GM20431 (cell line): ENCODE results near the gene RBMS3.
"Not testable (repeated sequence)": the region's sequence is repeated elsewhere in the genome, so short reads cannot be mapped to it uniquely, and the experiment has no call there.

Experiments used
- in situ Hi-C: fragments of 300-500 bp; cut with MseI, MboI; formaldehyde crosslinking; loops from one replicate; pipeline ENCODE4 v1.15.0; 2020; ENCODE audit warnings: low sequenced_read_pairs; ENCODE audit not compliant: unreplicated experiment

Gene RBMS3

GRCh38 chr3:29307295-29307694 lies 26.4 kb downstream of the RBMS3 start:
- in situ Hi-C loops: no loop called here

- in situ Hi-C loops: no loop called here
Measured at GRCh38 chr3:29310865-29311264, 30.0 kb downstream of the RBMS3 start.

GRCh38 chr3:29311795-29312194 lies 30.9 kb downstream of the RBMS3 start:
- in situ Hi-C loops: no loop called here

GRCh38 chr3:29312395-29312794 lies 31.5 kb downstream of the RBMS3 start:
- in situ Hi-C loops: no loop called here

- in situ Hi-C loops: no loop called here
Measured at GRCh38 chr3:29312960-29313452, 32.1 kb downstream of the RBMS3 start.

GRCh38 chr3:29313981-29314726 lies 33.3 kb downstream of the RBMS3 start:
- in situ Hi-C loops: no loop called here

- in situ Hi-C loops: no loop called here
Measured at GRCh38 chr3:29314727-29315088, 33.8 kb downstream of the RBMS3 start.

- in situ Hi-C loops: no loop called here
Measured at GRCh38 chr3:29317659-29318173, 36.8 kb downstream of the RBMS3 start.

GRCh38 chr3:29318251-29318650 lies 37.4 kb downstream of the RBMS3 start:
- in situ Hi-C loops: no loop called here

GRCh38 chr3:29319262-29319661 lies 38.4 kb downstream of the RBMS3 start:
- in situ Hi-C loops: no loop called here

DNA sequence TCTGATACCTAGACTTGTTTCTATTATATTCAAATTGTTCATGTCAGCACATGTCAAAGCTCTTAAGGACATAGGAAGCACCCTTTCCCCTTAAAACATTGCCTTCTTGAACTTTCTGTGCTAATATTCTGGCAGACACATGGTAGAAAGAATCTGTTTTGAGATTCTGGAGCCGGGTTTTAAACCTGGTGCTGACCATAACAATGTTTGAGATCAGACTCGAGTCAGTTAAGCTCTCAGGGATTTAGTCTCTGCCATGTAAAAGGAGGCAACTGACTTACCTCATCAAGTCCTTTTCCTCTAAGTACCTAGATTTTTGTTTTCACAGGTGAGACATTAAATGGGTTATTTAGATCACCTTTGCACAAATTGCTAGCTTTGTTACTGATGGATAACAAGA lies 38.9 kb downstream of the RBMS3 start:
- in situ Hi-C loops: no loop called here

DNA sequence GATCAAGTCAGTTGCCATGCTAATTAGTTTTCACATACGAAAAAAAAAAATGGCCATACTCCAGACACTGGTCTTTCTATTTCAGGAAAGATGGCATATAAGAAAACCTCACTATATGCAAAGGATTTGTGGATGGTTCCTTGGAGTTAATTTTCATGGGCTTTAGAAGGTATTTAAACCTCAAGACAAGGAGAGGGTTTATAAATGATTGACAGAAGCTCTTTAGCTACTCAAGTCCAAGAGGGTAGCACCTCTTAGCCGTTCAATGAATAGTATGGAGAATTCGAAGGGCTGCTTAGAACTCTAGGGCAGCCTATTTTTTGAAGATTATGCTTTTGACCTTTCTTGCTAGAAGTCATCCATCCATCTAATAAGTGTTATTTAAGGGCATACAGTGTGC lies 41.7 kb downstream of the RBMS3 start:
- in situ Hi-C loops: no loop called here

GRCh38 chr3:29324180-29324651 lies 43.3 kb downstream of the RBMS3 start:
- in situ Hi-C loops: no loop called here

GRCh38 chr3:29326540-29326939 lies 45.7 kb downstream of the RBMS3 start:
- in situ Hi-C loops: not testable (repeated sequence)

- in situ Hi-C loops: no loop called here
Measured at GRCh38 chr3:29329986-29330890, 49.4 kb downstream of the RBMS3 start.

DNA sequence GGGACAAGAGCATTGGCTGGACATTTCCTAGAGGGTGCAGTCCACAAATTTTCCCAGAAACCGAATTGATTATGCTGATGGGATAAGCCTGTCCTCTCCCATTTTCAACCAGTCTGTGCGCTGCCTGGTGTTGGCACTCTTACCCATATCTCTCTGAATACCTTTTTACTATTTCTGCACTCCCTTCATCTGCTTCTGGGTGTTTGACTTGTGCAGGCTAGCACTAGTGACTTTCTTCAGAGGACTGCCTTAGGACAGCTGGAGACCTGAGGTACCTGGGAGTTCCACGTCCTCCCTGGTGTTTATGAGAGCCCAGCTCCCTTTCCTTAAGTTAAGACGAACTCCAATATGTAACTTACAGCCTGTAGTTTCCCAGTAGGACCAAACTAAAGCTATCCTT lies 50.2 kb downstream of the RBMS3 start:
- in situ Hi-C loops: no loop called here

DNA sequence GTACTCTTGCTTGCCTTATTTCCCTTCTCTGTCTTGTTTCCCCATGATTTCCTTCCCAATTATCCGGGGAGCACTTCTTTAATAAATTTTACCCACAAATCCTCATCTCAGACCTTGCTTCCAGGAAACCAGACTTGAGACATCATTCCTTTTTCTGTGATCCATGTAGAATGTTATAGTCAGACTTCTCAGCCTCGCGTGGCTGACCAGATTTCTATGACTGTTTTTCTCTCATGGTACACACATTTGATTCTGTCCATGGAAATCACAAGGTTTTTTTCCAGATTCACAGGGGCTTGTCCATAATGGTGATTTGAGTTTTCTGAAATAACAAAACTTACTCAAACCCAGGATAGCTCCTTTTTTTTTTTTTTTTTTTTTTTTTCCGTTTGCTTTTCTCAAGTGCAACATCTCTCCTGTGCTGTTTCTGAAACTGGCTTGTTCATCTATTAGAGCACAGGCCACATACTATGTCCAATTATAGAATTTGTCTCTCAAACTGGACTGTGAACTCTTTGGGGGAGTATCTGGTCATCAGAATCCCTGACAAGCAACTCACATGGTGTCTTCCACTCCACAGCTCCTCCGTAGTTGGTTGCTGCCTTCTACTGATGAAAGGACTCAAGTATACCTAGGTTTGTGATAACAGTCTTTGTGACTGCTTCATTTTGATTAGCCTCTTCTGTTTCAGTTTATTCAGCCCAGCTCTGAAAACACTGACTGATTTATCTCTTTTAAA lies 50.8 kb downstream of the RBMS3 start:
- in situ Hi-C loops: no loop called here

- in situ Hi-C loops: no loop called here
Measured at GRCh38 chr3:29332195-29332637, 51.3 kb downstream of the RBMS3 start.

DNA sequence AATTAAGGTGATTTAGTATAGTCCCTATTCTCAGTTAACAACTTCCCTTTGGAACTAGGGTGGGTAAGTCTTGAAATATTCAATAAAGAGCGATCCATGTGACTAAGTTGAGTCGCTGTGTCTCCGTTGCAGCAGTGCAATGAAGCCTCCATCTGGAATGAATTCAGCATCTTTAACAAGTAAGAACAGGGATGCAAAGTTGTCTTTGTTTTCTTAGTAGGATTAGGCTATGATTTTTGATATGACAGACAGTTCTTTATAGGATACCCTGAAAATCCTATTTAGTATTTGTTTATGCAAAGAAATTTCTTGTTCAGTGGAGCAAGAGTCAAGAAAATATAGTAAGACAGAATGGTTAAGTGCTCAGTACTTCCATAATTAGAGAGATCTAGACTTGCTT lies 52.7 kb downstream of the RBMS3 start:
- in situ Hi-C loops: no loop called here

DNA sequence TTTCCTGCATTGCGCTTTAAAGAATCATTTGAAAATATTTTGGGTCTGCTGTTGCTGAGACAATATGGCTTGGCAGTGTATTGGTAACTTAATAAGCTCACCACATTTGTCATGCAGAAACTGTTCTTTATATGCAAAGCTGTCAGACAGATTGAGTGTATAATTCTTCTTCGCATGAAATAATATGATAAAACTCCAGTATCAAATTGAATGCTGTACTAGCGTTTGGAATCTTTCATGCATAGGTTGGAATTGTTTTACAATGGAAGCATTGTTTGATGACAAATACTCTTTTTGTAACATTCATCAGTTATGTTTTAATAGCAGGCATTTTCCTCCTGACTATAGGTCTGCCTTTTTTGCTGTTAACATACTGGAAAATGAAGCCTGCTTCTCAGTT lies 53.8 kb downstream of the RBMS3 start:
- in situ Hi-C loops: no loop called here
